ENCODE results near the gene ZRANB2. TPM values are rescaled to one million over a fixed set of nuclear protein-coding genes. Genes with fewer than 3 reads are reported as not detected.
A peak's percentile ranks its signal among the peaks of the same experiment; 100 is the strongest.

Gene ZRANB2
- total RNA-seq, 3 donors from 2014 or later: 90.9 to 149 (median 92.4) TPM

- no peaks in the 10 kb centered on the region for H3K9me3 ChIP-seq
- H3K4me3 ChIP-seq: no peak overlapping the region
- H3K36me3 ChIP-seq: no peaks in the 10 kb centered on the region
- H3K27ac ChIP-seq: no peak overlapping the region
- H3K4me1 ChIP-seq: no peaks in the 10 kb centered on the region
- DNase-seq (ENCODE audit: low spot score in 2 of 2): no peak
- TF ChIP-seq POLR2AphosphoS5 (IDR thresholded peaks at IDR 0.05) (no peak), POLR2A (IDR thresholded peaks at IDR 0.05) (no peak), CTCF (IDR thresholded peaks at IDR 0.05) (no peak)
- intact Hi-C loops (cut with DNase I; ENCODE audit: low total_unique reads): no loop called here
- no peaks in the 10 kb centered on the region for H3K27me3 ChIP-seq
Measured at GRCh38 chr1:71086331-71086730, 5.5 kb upstream of the ZRANB2 start.

- peaks cover 0 to 11% of the 10 kb centered on the region in 2 donors for H3K4me1 ChIP-seq
- intact Hi-C loops (cut with DNase I; ENCODE audit: low total_unique reads): no loop called here
- no peaks in the 10 kb centered on the region for H3K9me3 ChIP-seq
- TF ChIP-seq POLR2AphosphoS5 (IDR thresholded peaks at IDR 0.05): no peak
- TF ChIP-seq CTCF (IDR thresholded peaks at IDR 0.05): no peak
- no peak for TF ChIP-seq POLR2A (IDR thresholded peaks at IDR 0.05)
- H3K4me3 ChIP-seq: no peak overlapping the region
- no peaks in the 10 kb centered on the region for H3K36me3 ChIP-seq
- H3K27ac ChIP-seq: no peak overlapping the region
- no peak for DNase-seq (ENCODE audit: low spot score in 2 of 2)
- no peaks in the 10 kb centered on the region for H3K27me3 ChIP-seq
Measured at GRCh38 chr1:71083271-71083670, 2.4 kb upstream of the ZRANB2 start.

GRCh38 chr1:71081697-71082080, 854 bp upstream of the ZRANB2 start:
- intact Hi-C loops (cut with DNase I; ENCODE audit: low total_unique reads): no loop called here
- Histone ChIP-seq H3K9me3 (no peaks in the 10 kb centered on the region), H3K27me3 (no peaks in the 10 kb centered on the region), H3K4me3 (peak overlapping the region; percentile 70 to 84 (median 70)), H3K4me1 (peaks cover 0 to 12% of the 10 kb centered on the region in 2 donors), H3K27ac (peak overlapping the region in 1 of 2 donors; percentile 83), H3K36me3 (peaks cover 1% of the 10 kb centered on the region)
- no peak for TF ChIP-seq POLR2A (IDR thresholded peaks at IDR 0.05)
- TF ChIP-seq CTCF (IDR thresholded peaks at IDR 0.05): no peak
- TF ChIP-seq POLR2AphosphoS5 (IDR thresholded peaks at IDR 0.05): no peak
- DNase-seq (ENCODE audit: low spot score in 2 of 2): no peak

GRCh38 chr1:71080230-71080738, 551 bp downstream of the ZRANB2 start:
- intact Hi-C loops (cut with DNase I; ENCODE audit: low total_unique reads): no loop called here
- Histone ChIP-seq H3K4me1 (peaks cover 0 to 12% of the 10 kb centered on the region in 2 donors), H3K27ac (peak overlapping the region; percentile 83 to 91), H3K27me3 (no peaks in the 10 kb centered on the region), H3K36me3 (peaks cover 7% of the 10 kb centered on the region), H3K4me3 (peak overlapping the region; percentile 70 to 84 (median 70)), H3K9me3 (no peaks in the 10 kb centered on the region)
- DNase-seq (ENCODE audit: low spot score in 2 of 2): no peak
- TF ChIP-seq POLR2A (IDR thresholded peaks at IDR 0.05): no peak
- no peak for TF ChIP-seq POLR2AphosphoS5 (IDR thresholded peaks at IDR 0.05)
- no peak for TF ChIP-seq CTCF (IDR thresholded peaks at IDR 0.05)

GRCh38 chr1:71074681-71075080, 6.2 kb downstream of the ZRANB2 start:
- Histone ChIP-seq H3K27me3 (no peaks in the 10 kb centered on the region), H3K27ac (no peak overlapping the region), H3K4me3 (no peak overlapping the region), H3K36me3 (peaks cover 7% of the 10 kb centered on the region), H3K9me3 (no peaks in the 10 kb centered on the region), H3K4me1 (peaks cover 0 to 12% of the 10 kb centered on the region in 2 donors)
- no peak for TF ChIP-seq CTCF (IDR thresholded peaks at IDR 0.05)
- no peak for TF ChIP-seq POLR2AphosphoS5 (IDR thresholded peaks at IDR 0.05)
- TF ChIP-seq POLR2A (IDR thresholded peaks at IDR 0.05): no peak
- no peak for DNase-seq (ENCODE audit: low spot score in 2 of 2)
- intact Hi-C loops (cut with DNase I; ENCODE audit: low total_unique reads): no loop called here

Data from breast epithelium (tissue), 4 donors.